ENCODE data around the gene TRIO.

The TRIO gene

GRCh38 chr5:14172149-14172795 is 29.1 kb downstream of the TRIO start:
- Histone ChIP-seq H3K9me2 (replicated peaks; ENCODE audit: insufficient read depth, low read length) (no peaks in the 10 kb centered on the region), H3K27ac (ENCODE audit: low read length) (no peak overlapping the region), H2AFZ (ENCODE audit: low read length) (no peak overlapping the region), H3K36me3 (replicated peaks; ENCODE audit: insufficient read depth, low read length) (no peaks in the 10 kb centered on the region), H3K79me2 (ENCODE audit: low read length) (peaks cover 92% of the 10 kb centered on the region), H3K4me2 (ENCODE audit: low read depth, low read length) (no peak overlapping the region), H4K20me1 (ENCODE audit: insufficient read depth, low read length) (no peaks in the 10 kb centered on the region), H3K4me3 (ENCODE audit: low read length) (no peak overlapping the region), H3F3A (ENCODE audit: insufficient read depth, low read length) (no peaks in the 10 kb centered on the region), H3K9me3 (replicated peaks; ENCODE audit: insufficient read depth, low read length) (no peaks in the 10 kb centered on the region), H3K9ac (ENCODE audit: low read length) (no peak overlapping the region), H3K4me1 (ENCODE audit: low read length) (no peaks in the 10 kb centered on the region), H3K27me3 (replicated peaks; ENCODE audit: insufficient read depth, low read length) (no peaks in the 10 kb centered on the region)
- DNase-seq = no peak
- TF ChIP-seq EZH2phosphoT487 (IDR thresholded peaks at IDR 0.05; ENCODE audit: low read length) = no peak
- no peak for TF ChIP-seq EZH2 (optimal IDR thresholded peaks at IDR 0.05; ENCODE audit: low read depth, low read length)
- TF ChIP-seq CTCF (IDR thresholded peaks at IDR 0.05; ENCODE audit: low read length) = no peak

- DNase-seq = no peak
- Histone ChIP-seq H3K9me2 (replicated peaks; ENCODE audit: insufficient read depth, low read length) (no peaks in the 10 kb centered on the region), H3K27ac (ENCODE audit: low read length) (no peak overlapping the region), H3K4me2 (ENCODE audit: low read depth, low read length) (no peak overlapping the region), H3K4me1 (ENCODE audit: low read length) (no peaks in the 10 kb centered on the region), H3K79me2 (ENCODE audit: low read length) (peaks cover 92% of the 10 kb centered on the region), H3K9me3 (replicated peaks; ENCODE audit: insufficient read depth, low read length) (no peaks in the 10 kb centered on the region), H3F3A (ENCODE audit: insufficient read depth, low read length) (no peaks in the 10 kb centered on the region), H4K20me1 (ENCODE audit: insufficient read depth, low read length) (no peaks in the 10 kb centered on the region), H3K4me3 (ENCODE audit: low read length) (no peak overlapping the region), H3K27me3 (replicated peaks; ENCODE audit: insufficient read depth, low read length) (no peaks in the 10 kb centered on the region), H3K36me3 (replicated peaks; ENCODE audit: insufficient read depth, low read length) (no peaks in the 10 kb centered on the region), H2AFZ (ENCODE audit: low read length) (no peak overlapping the region), H3K9ac (ENCODE audit: low read length) (no peak overlapping the region)
- no peak for TF ChIP-seq EZH2phosphoT487 (IDR thresholded peaks at IDR 0.05; ENCODE audit: low read length)
- TF ChIP-seq CTCF (IDR thresholded peaks at IDR 0.05; ENCODE audit: low read length) = no peak
- TF ChIP-seq EZH2 (optimal IDR thresholded peaks at IDR 0.05; ENCODE audit: low read depth, low read length) = no peak
Observed at GRCh38 chr5:14173377-14174229, 30.5 kb downstream of the TRIO start.

- Histone ChIP-seq H3F3A (ENCODE audit: insufficient read depth, low read length) (no peaks in the 10 kb centered on the region), H3K4me1 (ENCODE audit: low read length) (no peaks in the 10 kb centered on the region), H3K4me2 (ENCODE audit: low read depth, low read length) (no peak overlapping the region), H3K9me2 (replicated peaks; ENCODE audit: insufficient read depth, low read length) (no peaks in the 10 kb centered on the region), H3K27ac (ENCODE audit: low read length) (no peak overlapping the region), H3K79me2 (ENCODE audit: low read length) (peaks cover 92% of the 10 kb centered on the region), H3K4me3 (ENCODE audit: low read length) (no peak overlapping the region), H2AFZ (ENCODE audit: low read length) (no peak overlapping the region), H3K9me3 (replicated peaks; ENCODE audit: insufficient read depth, low read length) (no peaks in the 10 kb centered on the region), H4K20me1 (ENCODE audit: insufficient read depth, low read length) (no peaks in the 10 kb centered on the region), H3K9ac (ENCODE audit: low read length) (no peak overlapping the region), H3K36me3 (replicated peaks; ENCODE audit: insufficient read depth, low read length) (no peaks in the 10 kb centered on the region), H3K27me3 (replicated peaks; ENCODE audit: insufficient read depth, low read length) (no peaks in the 10 kb centered on the region)
- TF ChIP-seq EZH2phosphoT487 (IDR thresholded peaks at IDR 0.05; ENCODE audit: low read length) = no peak
- no peak for TF ChIP-seq CTCF (IDR thresholded peaks at IDR 0.05; ENCODE audit: low read length)
- no peak for TF ChIP-seq EZH2 (optimal IDR thresholded peaks at IDR 0.05; ENCODE audit: low read depth, low read length)
- DNase-seq = no peak
Observed at GRCh38 chr5:14174230-14174636, 31.1 kb downstream of the TRIO start.
